Esophagus muscularis mucosa (tissue), 3 donors: ENCODE measurements around the gene ZMYND11.

Experiments
- CTCF ChIP-seq, 3 experiments: fragments of 200-600 bp in 2 of 3; fragments of 450-650 bp in 1 of 3; sonication (generic) in 2 of 3; IDR thresholded peaks; one replicate each; pipeline ENCODE4 v1.5.1; 2017 to 2019; ENCODE audit warnings: antibody characterized with exemption in 3 of 3, mild to moderate bottlenecking in 2 of 3, moderate library complexity in 1 of 3
- EP300 ChIP-seq: sonication (generic); formaldehyde crosslinking; IDR thresholded peaks from one replicate; pipeline ENCODE4 v1.6.1; 2017; ENCODE audit warnings: antibody characterized with exemption

- TF ChIP-seq EP300 = no peak
- no peak for TF ChIP-seq CTCF (IDR thresholded peaks at IDR 0.05)
These were observed 162.8 kb downstream of the ZMYND11 start for GRCh38 chr10:298033-298432.
